ENCODE results near the gene TCFL5. TPM values are rescaled to one million over a fixed set of nuclear protein-coding genes. Genes with fewer than 3 reads are reported as not detected.
A peak's percentile ranks its signal among the peaks of the same experiment; 100 is the strongest.
"Not testable (repeated sequence)": the region's sequence is repeated elsewhere in the genome, so short reads cannot be mapped to it uniquely, and the experiment has no call there.

The TCFL5 gene
- total RNA-seq, 1 experiment from 2014 or later = 20.4 TPM

- ATAC-seq = no peak
- Mint-ChIP-seq H3K27me3 (ENCODE audit: low read depth) (no peaks in the 10 kb centered on the region), H3K9me3 (no peaks in the 10 kb centered on the region), H3K4me1 (no peaks in the 10 kb centered on the region), H3K27ac (no peak overlapping the region), H3K36me3 (peaks cover 46% of the 10 kb centered on the region), H3K4me3 (no peak overlapping the region)
- CTCF ChIA-PET = interaction anchor here (0.8 to 1.1 kb wide), 3 partner anchors 25 to 51 kb away, joined by 3 to 4 read pairs (median 4); no protein-coding TSS in a partner anchor
- POLR2A ChIA-PET = no interaction called here
- TF ChIP-seq, protein P1, sequence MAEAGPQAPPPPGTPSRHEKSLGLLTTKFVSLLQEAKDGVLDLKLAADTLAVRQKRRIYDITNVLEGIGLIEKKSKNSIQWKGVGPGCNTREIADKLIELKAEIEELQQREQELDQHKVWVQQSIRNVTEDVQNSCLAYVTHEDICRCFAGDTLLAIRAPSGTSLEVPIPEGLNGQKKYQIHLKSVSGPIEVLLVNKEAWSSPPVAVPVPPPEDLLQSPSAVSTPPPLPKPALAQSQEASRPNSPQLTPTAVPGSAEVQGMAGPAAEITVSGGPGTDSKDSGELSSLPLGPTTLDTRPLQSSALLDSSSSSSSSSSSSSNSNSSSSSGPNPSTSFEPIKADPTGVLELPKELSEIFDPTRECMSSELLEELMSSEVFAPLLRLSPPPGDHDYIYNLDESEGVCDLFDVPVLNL (CRISPR knock-in tag; IDR thresholded peaks at IDR 0.05; ENCODE audit: borderline replicate concordance, low read depth) = no peak
- no peak for TF ChIP-seq ESRRA (CRISPR knock-in tag; IDR thresholded peaks at IDR 0.05; ENCODE audit: borderline replicate concordance)
- no peak for TF ChIP-seq ZNF232 (CRISPR knock-in tag; IDR thresholded peaks at IDR 0.05)
- no peak for TF ChIP-seq ATF2 (CRISPR knock-in tag; IDR thresholded peaks at IDR 0.05; ENCODE audit: borderline replicate concordance, low read depth)
- TF ChIP-seq ZNF396 (CRISPR knock-in tag; IDR thresholded peaks at IDR 0.05; ENCODE audit: borderline replicate concordance) = no peak
- TF ChIP-seq ZNF532 (CRISPR knock-in tag; IDR thresholded peaks at IDR 0.05; ENCODE audit: borderline replicate concordance) = no peak
- TF ChIP-seq, protein P2, sequence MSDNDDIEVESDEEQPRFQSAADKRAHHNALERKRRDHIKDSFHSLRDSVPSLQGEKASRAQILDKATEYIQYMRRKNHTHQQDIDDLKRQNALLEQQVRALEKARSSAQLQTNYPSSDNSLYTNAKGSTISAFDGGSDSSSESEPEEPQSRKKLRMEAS (CRISPR knock-in tag; IDR thresholded peaks at IDR 0.05) = no peak
- no peak for TF ChIP-seq ZNF512 (CRISPR knock-in tag; IDR thresholded peaks at IDR 0.05; ENCODE audit: borderline replicate concordance)
- TF ChIP-seq PRRX2 (CRISPR knock-in tag; IDR thresholded peaks at IDR 0.05) = no peak
- TF ChIP-seq ZBTB21 (CRISPR knock-in tag; IDR thresholded peaks at IDR 0.05; ENCODE audit: borderline replicate concordance) = no peak
- no peak for DNase-seq (ENCODE audit: low spot score)
Observed at GRCh38 chr20:62849431-62849830, 12.2 kb downstream of the TCFL5 start.

- H3K36me3 Mint-ChIP-seq = peaks cover 45% of the 10 kb centered on the region
- ATAC-seq; H3K4me1 Mint-ChIP-seq; POLR2A ChIA-PET; H3K9me3 Mint-ChIP-seq; DNase-seq (ENCODE audit: low spot score); H3K27me3 Mint-ChIP-seq (ENCODE audit: low read depth); H3K4me3 Mint-ChIP-seq; H3K27ac Mint-ChIP-seq: not testable (repeated sequence)
- CTCF ChIA-PET = interaction anchor here (0.8 to 1.1 kb wide), 4 partner anchors 26 to 140 kb away, joined by 3 to 4 read pairs (median 4); partner anchors contain the start of gene NTSR1
Observed at GRCh38 chr20:62848917-62849316, 12.7 kb downstream of the TCFL5 start.

DNA sequence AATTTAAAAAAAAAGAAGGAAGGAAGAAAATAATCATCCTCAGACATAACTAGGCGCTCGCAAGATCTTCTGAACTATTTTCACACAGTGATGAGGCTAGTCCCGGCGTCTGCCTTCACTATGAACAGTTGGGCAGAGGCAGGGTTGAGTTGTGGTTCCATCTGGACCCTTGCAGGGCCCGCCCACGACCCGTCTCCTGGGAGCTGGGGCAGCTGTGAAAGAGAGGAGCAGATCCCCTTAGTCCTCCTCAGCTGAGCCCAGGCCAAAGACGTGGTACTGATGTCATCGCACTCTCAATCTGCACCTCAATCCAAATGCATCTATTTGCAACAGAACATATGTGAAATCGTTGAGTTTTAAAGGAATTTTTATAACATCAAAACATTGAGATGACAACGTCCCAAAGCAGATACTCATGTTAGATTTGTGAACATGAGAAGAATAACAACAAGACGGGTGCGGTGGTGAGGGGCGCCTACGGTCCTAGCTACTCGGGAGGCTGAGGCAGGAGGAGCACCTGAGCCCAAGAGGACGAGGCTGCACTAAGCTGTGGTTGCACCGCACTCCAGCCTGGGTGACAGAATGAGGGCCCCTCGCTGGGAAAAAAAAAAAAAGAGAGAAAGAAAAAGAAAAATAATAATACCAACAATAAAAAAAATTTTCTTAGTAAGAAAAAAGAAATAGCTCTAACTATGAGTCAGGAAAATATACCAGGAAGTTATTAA lies 15.3 kb downstream of the TCFL5 start:
- peaks cover 13% of the 10 kb centered on the region for H3K4me1 Mint-ChIP-seq
- H3K4me3 Mint-ChIP-seq = no peak overlapping the region
- ChIA-PET CTCF (interaction anchor here (0.6 to 2.1 kb wide), 10 partner anchors 10 to 126 kb away, joined by 3 to 19 read pairs (median 6); no protein-coding TSS in a partner anchor), POLR2A (interaction anchor here (0.7 kb wide), 1 partner anchor 15 kb away, joined by 4 read pairs; no protein-coding TSS in a partner anchor)
- H3K27ac Mint-ChIP-seq = peak overlapping the region; percentile 27
- H3K36me3 Mint-ChIP-seq = peaks cover 32% of the 10 kb centered on the region
- no peak for TF ChIP-seq HMGA2 (CRISPR knock-in tag; IDR thresholded peaks at IDR 0.05)
- no peak for TF ChIP-seq ZNF416 (CRISPR knock-in tag; IDR thresholded peaks at IDR 0.05)
- no peak for TF ChIP-seq JAZF1 (CRISPR knock-in tag; IDR thresholded peaks at IDR 0.05)
- TF ChIP-seq KAT7 (CRISPR knock-in tag; IDR thresholded peaks at IDR 0.05; ENCODE audit: borderline replicate concordance) = no peak
- TF ChIP-seq AR (CRISPR knock-in tag; IDR thresholded peaks at IDR 0.05) = no peak
- no peak for TF ChIP-seq ZBTB21 (CRISPR knock-in tag; IDR thresholded peaks at IDR 0.05; ENCODE audit: borderline replicate concordance)
- TF ChIP-seq SMAD4 (CRISPR knock-in tag; IDR thresholded peaks at IDR 0.05) = no peak
- TF ChIP-seq, protein P3, sequence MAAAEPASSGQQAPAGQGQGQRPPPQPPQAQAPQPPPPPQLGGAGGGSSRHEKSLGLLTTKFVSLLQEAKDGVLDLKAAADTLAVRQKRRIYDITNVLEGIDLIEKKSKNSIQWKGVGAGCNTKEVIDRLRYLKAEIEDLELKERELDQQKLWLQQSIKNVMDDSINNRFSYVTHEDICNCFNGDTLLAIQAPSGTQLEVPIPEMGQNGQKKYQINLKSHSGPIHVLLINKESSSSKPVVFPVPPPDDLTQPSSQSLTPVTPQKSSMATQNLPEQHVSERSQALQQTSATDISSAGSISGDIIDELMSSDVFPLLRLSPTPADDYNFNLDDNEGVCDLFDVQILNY (CRISPR knock-in tag; IDR thresholded peaks at IDR 0.05) = no peak
- peaks cover 8% of the 10 kb centered on the region for H3K9me3 Mint-ChIP-seq
- ATAC-seq (no peak), DNase-seq (ENCODE audit: low spot score) (no peak)
- no peaks in the 10 kb centered on the region for H3K27me3 Mint-ChIP-seq (ENCODE audit: low read depth)

Measured in WTC11 (cell line).